OCI-LY7 (cell line): Measurements from ENCODE around the gene SLC6A16. TPM values are rescaled to one million over a fixed set of nuclear protein-coding genes. Genes with fewer than 3 reads are reported as not detected.
"Not testable (repeated sequence)": the region's sequence is repeated elsewhere in the genome, so short reads cannot be mapped to it uniquely, and the experiment has no call there.

Experiments
- BruUV-seq: library from RNA; stranded (reverse); fragments of 400-500 nt; replicated peaks from 2 replicates; lab custom pipeline; 2021; lab: Mats Ljungman, UMichigan
- CTCF ChIA-PET: fragments of 300-600 bp; sonication (Branson Sonifier 250); formaldehyde crosslinking; loops from one replicate; lab custom pipeline; 2022; ENCODE audit warnings: antibody characterized with exemption; ENCODE audit not compliant: unreplicated experiment; lab: Charles Lee
- POLR2A ChIA-PET: fragments of 300-600 bp; sonication (Branson Sonifier 250); formaldehyde crosslinking; loops from one replicate; lab custom pipeline; 2022; ENCODE audit warnings: antibody characterized with exemption; lab: Charles Lee
- DNase-seq: peaks from one replicate; pipeline ENCODE4 v3.0.0-alpha.2; 2015; ENCODE audit warnings: low spot score
- H2AFZ ChIP-seq: fragments of 200-600 bp; sonication (generic), shearing (Covaris generic); 2 replicates; pipeline ENCODE4 v1.6.1; 2014; ENCODE audit warnings: mild to moderate bottlenecking, antibody characterized with exemption, low read length, moderate library complexity
- H3K27ac ChIP-seq: fragments of 200-600 bp; sonication (generic); 2 replicates; pipeline ENCODE4 v1.5.1; 2014; ENCODE audit warnings: mixed run types, low read depth, mild to moderate bottlenecking, moderate library complexity, low read length, inconsistent platforms; ENCODE audit not compliant: poor library complexity, severe bottlenecking
- H3K36me3 ChIP-seq: fragments of 200-600 bp; sonication (generic); 2 replicates; pipeline ENCODE4 v1.6.1; 2014; ENCODE audit warnings: mild to moderate bottlenecking, antibody characterized with exemption, low read length, moderate library complexity, mixed read lengths; ENCODE audit not compliant: insufficient read depth
- H3K4me1 ChIP-seq: fragments of 200-600 bp; sonication (generic); 2 replicates; pipeline ENCODE4 v1.5.1; 2014; ENCODE audit warnings: mild to moderate bottlenecking, low read length; ENCODE audit not compliant: insufficient read depth, poor library complexity, severe bottlenecking
- H3K4me2 ChIP-seq: fragments of 200-600 bp; sonication (generic); 2 replicates; pipeline ENCODE4 v1.6.1; 2014; ENCODE audit warnings: mild to moderate bottlenecking, low read length
- H3K4me3 ChIP-seq: fragments of 200-600 bp; sonication (generic); 2 replicates; pipeline ENCODE4 v1.5.1; 2014; ENCODE audit warnings: mild to moderate bottlenecking, low read depth, low read length; ENCODE audit not compliant: poor library complexity, severe bottlenecking
- H3K79me2 ChIP-seq: fragments of 200-600 bp; sonication (generic); 2 replicates; pipeline ENCODE4 v1.6.1; 2016; ENCODE audit warnings: low read depth, mild to moderate bottlenecking, low read length, moderate library complexity, mixed read lengths; ENCODE audit not compliant: insufficient read depth
- H3K9me2 ChIP-seq: fragments of 200-600 bp; sonication (generic); 2 replicates; pipeline ENCODE4 v1.6.1; 2016; ENCODE audit warnings: mild to moderate bottlenecking, low read length, mixed read lengths; ENCODE audit not compliant: insufficient read depth
- H3K9me3 ChIP-seq: fragments of 200-600 bp; sonication (generic); 2 replicates; pipeline ENCODE4 v1.6.1; 2014; ENCODE audit warnings: mild to moderate bottlenecking, mixed run types, low read length, mixed read lengths
- H4K20me1 ChIP-seq: fragments of 200-600 bp; sonication (generic); 2 replicates; pipeline ENCODE4 v1.6.1; 2014; ENCODE audit warnings: mild to moderate bottlenecking, antibody characterized with exemption, low read length, moderate library complexity, mixed read lengths; ENCODE audit not compliant: insufficient read depth
- EZH2phosphoT487 ChIP-seq: fragments of 200-600 bp; sonication (generic); IDR thresholded peaks from 2 replicates; pipeline ENCODE4 v1.6.1; 2018; ENCODE audit warnings: low read depth, borderline replicate concordance, mild to moderate bottlenecking, mixed run types, antibody characterized with exemption, low read length, moderate library complexity, mixed read lengths
- intact Hi-C: fragments of 100-400 bp; cut with micrococcal nuclease; formaldehyde crosslinking; loops from one replicate; pipeline ENCODE4 v1.10.0; 2022; ENCODE audit not compliant: unreplicated experiment
- total RNA-seq, 2 experiments: library from RNA; depleted of rRNA in 1 of 2; stranded (reverse); fragments of >200 nt in 1 of 2; shearing (Covaris generic) in 1 of 2; gene quantifications; 2 replicates each; pipeline ENCODE4 v1.2.3, GENCODE V29; 2014 to 2022
- TF ChIP-seq, protein P1 (sequence below): fragments of 200-600 bp; sonication (generic); conservative IDR thresholded peaks from 2 replicates; pipeline ENCODE4 v1.5.1; 2014; ENCODE audit warnings: mild to moderate bottlenecking, antibody characterized with exemption, low read length, moderate library complexity, mixed read lengths

Gene SLC6A16
- total RNA-seq, 2 experiments from 2014 or later = 2.8 to 15.8 TPM

DNA sequence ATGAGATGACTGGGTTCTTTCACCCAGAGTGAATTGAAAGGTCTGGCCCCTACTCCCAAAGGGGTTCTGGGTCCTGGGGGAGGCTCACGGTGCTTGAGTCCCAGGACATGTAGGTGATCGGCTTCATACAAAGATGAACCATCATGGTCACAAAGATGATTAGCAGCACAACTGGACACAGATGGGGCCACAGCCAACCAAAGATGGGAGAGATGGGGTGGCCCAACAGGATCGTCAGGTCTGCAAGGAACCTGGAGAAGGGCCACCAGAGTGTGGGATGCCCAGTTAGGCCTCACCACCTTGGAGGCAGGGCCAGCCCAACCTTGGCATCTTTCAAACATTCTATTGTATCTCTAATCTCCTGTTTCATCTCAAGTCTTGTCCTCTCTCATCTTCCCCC lies 34.5 kb downstream of the SLC6A16 start:
- Histone ChIP-seq H3K4me2 (no peak overlapping the region), H4K20me1 (no peaks in the 10 kb centered on the region), H3K4me1 (no peaks in the 10 kb centered on the region), H2AFZ (no peak overlapping the region), H3K27ac (no peak overlapping the region), H3K36me3 (peaks cover 13% of the 10 kb centered on the region), H3K79me2 (no peaks in the 10 kb centered on the region), H3K9me3 (0 out of 2 replicates have a peak, but pooled peaks cover 7% of the 10 kb centered on the region), H3K4me3 (no peak overlapping the region), H3K9me2 (no peaks in the 10 kb centered on the region)
- no peak for DNase-seq
- ChIA-PET POLR2A (no interaction called here), CTCF (no interaction called here)
- BruUV-seq = no TSS peak
- no peak for TF ChIP-seq EZH2phosphoT487
- TF ChIP-seq, protein P1, sequence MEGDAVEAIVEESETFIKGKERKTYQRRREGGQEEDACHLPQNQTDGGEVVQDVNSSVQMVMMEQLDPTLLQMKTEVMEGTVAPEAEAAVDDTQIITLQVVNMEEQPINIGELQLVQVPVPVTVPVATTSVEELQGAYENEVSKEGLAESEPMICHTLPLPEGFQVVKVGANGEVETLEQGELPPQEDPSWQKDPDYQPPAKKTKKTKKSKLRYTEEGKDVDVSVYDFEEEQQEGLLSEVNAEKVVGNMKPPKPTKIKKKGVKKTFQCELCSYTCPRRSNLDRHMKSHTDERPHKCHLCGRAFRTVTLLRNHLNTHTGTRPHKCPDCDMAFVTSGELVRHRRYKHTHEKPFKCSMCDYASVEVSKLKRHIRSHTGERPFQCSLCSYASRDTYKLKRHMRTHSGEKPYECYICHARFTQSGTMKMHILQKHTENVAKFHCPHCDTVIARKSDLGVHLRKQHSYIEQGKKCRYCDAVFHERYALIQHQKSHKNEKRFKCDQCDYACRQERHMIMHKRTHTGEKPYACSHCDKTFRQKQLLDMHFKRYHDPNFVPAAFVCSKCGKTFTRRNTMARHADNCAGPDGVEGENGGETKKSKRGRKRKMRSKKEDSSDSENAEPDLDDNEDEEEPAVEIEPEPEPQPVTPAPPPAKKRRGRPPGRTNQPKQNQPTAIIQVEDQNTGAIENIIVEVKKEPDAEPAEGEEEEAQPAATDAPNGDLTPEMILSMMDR = no peak
- intact Hi-C loops = no loop called here

DNA sequence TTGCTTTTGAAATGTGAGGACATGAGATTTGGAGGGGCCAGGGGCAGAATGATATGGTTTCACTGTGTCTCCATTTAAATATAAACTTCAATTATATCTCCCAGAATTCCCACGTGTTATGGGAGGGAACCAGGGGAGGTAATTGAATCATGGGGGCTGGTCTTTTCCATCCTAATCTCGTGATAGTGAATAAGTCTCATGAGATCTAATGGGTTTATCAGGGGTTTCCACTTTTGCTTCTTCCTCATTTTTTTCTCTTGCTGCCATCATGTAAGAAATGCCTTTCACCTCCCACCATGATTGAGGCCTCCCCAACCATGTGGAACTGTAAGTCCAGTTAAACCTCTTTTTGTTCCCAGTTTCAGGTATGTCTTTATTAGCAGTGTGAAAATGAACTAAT lies 35.7 kb downstream of the SLC6A16 start:
- DNase-seq = not testable (repeated sequence)
- CTCF ChIA-PET = interaction anchor here (0.5 kb wide), 1 partner anchor 65 kb away, joined by 3 read pairs; no protein-coding TSS in a partner anchor
- H3K36me3 ChIP-seq = peaks cover 13% of the 10 kb centered on the region

DNA sequence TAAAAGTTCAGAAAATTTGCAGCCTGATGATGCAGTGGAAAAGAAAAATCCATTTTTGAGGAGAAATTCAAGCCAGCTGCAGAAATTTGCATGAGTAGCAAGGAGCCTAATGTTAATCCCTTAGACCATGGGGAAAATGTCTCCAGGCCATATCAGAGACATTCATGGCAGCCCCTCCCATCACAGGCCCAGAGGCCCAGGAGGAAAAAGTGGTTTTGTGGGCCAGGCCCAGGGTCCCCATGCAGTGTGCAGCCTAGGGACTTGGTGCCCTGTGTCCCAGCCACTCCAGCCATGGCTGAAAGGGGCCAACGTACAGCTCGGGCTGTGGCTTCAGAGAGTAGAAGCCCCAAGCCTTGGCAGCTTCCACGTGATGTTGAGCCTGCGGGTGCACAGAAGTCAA lies 36.8 kb downstream of the SLC6A16 start:
- DNase-seq, H3K9me2 ChIP-seq, H4K20me1 ChIP-seq, BruUV-seq, H3K79me2 ChIP-seq, H3K4me1 ChIP-seq, H2AFZ ChIP-seq, intact Hi-C loops, H3K27ac ChIP-seq, CTCF ChIA-PET, H3K4me2 ChIP-seq, H3K4me3 ChIP-seq, H3K9me3 ChIP-seq: not testable (repeated sequence)
- POLR2A ChIA-PET = interaction anchor here (0.6 kb wide), 1 partner anchor 42 kb away, joined by 3 read pairs; no protein-coding TSS in a partner anchor
- H3K36me3 ChIP-seq = peaks cover 11% of the 10 kb centered on the region

More for the DNA sequence above, 35.7 kb downstream of the SLC6A16 start:
- H3K4me3 ChIP-seq, BruUV-seq, H3K27ac ChIP-seq, intact Hi-C loops, POLR2A ChIA-PET, H4K20me1 ChIP-seq, H3K4me1 ChIP-seq, H3K9me3 ChIP-seq, H3K4me2 ChIP-seq, H2AFZ ChIP-seq, H3K79me2 ChIP-seq, H3K9me2 ChIP-seq: not testable (repeated sequence)
